Osteocyte (in vitro differentiated cells): Measurements from ENCODE around the gene IGF1R. TPM values are rescaled to one million over a fixed set of nuclear protein-coding genes. Genes with fewer than 3 reads are reported as not detected.

Experiments
- DNase-seq: peaks from one replicate; pipeline ENCODE4 v3.0.0; 2021; ENCODE audit warnings: mixed read lengths; ENCODE audit not compliant: unreplicated experiment; ENCODE audit errors: extremely low spot score
- H3K27ac Mint-ChIP-seq: one replicate; pipeline ENCODE4 v1.8.0; 2021; ENCODE audit warnings: mild to moderate bottlenecking, mixed read lengths; ENCODE audit not compliant: unreplicated experiment
- H3K27me3 Mint-ChIP-seq: one replicate; pipeline ENCODE4 v1.8.0; 2021; ENCODE audit warnings: mixed read lengths; ENCODE audit not compliant: unreplicated experiment
- H3K36me3 Mint-ChIP-seq: one replicate; pipeline ENCODE4 v1.8.0; 2021; ENCODE audit warnings: mixed read lengths; ENCODE audit not compliant: unreplicated experiment
- H3K4me1 Mint-ChIP-seq: one replicate; pipeline ENCODE4 v1.8.0; 2021; ENCODE audit warnings: mixed read lengths; ENCODE audit not compliant: unreplicated experiment
- H3K4me3 Mint-ChIP-seq: one replicate; pipeline ENCODE4 v1.8.0; 2021; ENCODE audit warnings: mild to moderate bottlenecking, moderate library complexity, mixed read lengths; ENCODE audit not compliant: unreplicated experiment
- H3K9me3 Mint-ChIP-seq: one replicate; pipeline ENCODE4 v1.8.0; 2021; ENCODE audit warnings: mixed read lengths; ENCODE audit not compliant: unreplicated experiment
- total RNA-seq: library from RNA; stranded (reverse); gene quantifications from 2 replicates; pipeline ENCODE4 v1.2.1, GENCODE V29; 2021
- TF ChIP-seq, protein P1 (sequence below): fragments of 200-600 bp; sonication (generic); IDR thresholded peaks from 2 replicates; pipeline ENCODE4 v1.5.0; 2021; ENCODE audit warnings: antibody characterized with exemption, mild to moderate bottlenecking, moderate library complexity

The IGF1R gene
- total RNA-seq, 1 donor from 2014 or later, result 174 TPM

DNA sequence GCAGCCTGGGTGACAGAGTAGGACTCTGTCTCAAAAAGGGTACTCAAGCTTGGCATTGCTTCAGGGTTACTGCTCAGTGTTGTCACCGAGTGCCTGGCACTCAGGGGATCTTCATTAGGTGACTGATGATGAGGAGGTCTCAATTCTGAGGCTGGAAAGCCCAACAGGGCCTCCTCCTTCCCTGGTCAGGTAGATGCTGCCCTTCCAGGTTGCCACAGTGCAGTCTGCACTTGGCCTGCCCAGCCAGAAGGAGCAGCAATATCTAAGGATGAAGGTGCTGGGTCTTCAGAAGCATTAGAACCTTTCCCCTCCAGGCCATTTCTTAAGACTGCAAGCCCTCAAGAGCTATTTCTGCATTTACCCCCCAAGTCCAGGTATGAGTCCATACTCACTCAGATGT, 317.3 kb downstream of the IGF1R start:
- no peak overlapping the region for H3K4me3 Mint-ChIP-seq
- peaks cover 31% of the 10 kb centered on the region for H3K36me3 Mint-ChIP-seq
- no peaks in the 10 kb centered on the region for H3K27me3 Mint-ChIP-seq
- H3K4me1 Mint-ChIP-seq, result peaks cover 15% of the 10 kb centered on the region
- no peak overlapping the region for H3K27ac Mint-ChIP-seq
- no peak for DNase-seq
- TF ChIP-seq, protein P1, sequence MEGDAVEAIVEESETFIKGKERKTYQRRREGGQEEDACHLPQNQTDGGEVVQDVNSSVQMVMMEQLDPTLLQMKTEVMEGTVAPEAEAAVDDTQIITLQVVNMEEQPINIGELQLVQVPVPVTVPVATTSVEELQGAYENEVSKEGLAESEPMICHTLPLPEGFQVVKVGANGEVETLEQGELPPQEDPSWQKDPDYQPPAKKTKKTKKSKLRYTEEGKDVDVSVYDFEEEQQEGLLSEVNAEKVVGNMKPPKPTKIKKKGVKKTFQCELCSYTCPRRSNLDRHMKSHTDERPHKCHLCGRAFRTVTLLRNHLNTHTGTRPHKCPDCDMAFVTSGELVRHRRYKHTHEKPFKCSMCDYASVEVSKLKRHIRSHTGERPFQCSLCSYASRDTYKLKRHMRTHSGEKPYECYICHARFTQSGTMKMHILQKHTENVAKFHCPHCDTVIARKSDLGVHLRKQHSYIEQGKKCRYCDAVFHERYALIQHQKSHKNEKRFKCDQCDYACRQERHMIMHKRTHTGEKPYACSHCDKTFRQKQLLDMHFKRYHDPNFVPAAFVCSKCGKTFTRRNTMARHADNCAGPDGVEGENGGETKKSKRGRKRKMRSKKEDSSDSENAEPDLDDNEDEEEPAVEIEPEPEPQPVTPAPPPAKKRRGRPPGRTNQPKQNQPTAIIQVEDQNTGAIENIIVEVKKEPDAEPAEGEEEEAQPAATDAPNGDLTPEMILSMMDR, result no peak
- peaks cover 9% of the 10 kb centered on the region for H3K9me3 Mint-ChIP-seq

DNA sequence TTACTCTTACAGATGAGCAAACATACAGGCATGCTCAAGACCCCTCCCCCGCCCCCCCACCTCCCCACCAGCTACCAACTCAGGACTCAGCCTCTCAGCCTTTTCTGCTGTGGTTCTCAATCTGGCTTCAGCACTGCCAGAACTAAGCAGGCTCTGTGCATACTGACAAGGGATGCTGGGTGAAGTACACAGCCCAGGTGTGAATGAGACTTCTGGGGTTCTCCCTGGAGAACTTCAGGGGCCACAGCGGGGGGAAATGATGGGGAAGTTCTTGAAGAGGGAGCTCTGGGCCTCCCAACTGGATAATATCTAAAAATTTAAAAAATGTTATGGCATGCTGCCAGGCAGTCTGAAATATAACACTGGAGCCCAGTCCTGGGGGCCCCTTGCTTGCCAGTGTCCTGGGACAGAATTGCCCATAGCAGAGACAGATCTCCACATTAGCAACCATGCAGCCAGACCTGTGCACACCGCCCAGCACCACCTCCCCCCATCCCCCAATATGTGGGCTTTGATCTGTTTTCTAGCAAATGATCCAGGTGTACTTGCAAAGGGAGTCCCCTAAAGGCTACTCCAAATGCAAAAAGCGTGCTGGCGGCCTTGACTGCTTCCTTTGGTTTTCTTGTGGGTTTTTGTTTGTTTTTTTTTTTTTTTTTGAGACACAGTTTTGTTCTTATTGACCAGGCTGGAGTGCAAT, 317.9 kb downstream of the IGF1R start:
- H3K4me3 Mint-ChIP-seq, result no peak overlapping the region
- no peak overlapping the region for H3K27ac Mint-ChIP-seq
- no peaks in the 10 kb centered on the region for H3K27me3 Mint-ChIP-seq
- TF ChIP-seq, protein P1, result no peak
- DNase-seq, result no peak
- peaks cover 15% of the 10 kb centered on the region for H3K4me1 Mint-ChIP-seq
- H3K36me3 Mint-ChIP-seq, result peaks cover 25% of the 10 kb centered on the region
- H3K9me3 Mint-ChIP-seq, result peaks cover 7% of the 10 kb centered on the region

DNA sequence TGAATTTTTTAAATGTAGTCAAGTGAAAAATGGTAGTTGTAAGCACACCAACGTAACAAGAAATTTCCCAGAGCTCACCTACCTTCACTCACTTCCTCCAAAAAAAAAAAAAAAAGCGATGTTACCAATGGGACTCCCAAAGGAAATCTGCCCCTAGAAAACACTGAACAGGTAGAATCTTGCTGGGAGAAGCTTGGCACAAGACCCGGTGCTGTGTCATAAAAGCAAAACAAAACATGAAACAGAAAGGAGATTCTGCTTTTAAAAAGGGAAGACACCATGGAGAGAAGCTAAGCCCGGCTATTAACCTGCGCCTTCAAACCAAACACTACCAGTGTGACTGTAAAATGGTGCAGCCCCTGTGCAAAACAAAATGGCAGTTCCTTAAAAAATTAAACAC, 318.8 kb downstream of the IGF1R start:
- TF ChIP-seq, protein P1, result no peak
- H3K27ac Mint-ChIP-seq, result no peak overlapping the region
- H3K27me3 Mint-ChIP-seq, result no peaks in the 10 kb centered on the region
- H3K9me3 Mint-ChIP-seq, result no peaks in the 10 kb centered on the region
- H3K36me3 Mint-ChIP-seq, result peaks cover 17% of the 10 kb centered on the region
- H3K4me1 Mint-ChIP-seq, result peaks cover 15% of the 10 kb centered on the region
- H3K4me3 Mint-ChIP-seq, result no peak overlapping the region
- peak; percentile 0 for DNase-seq

DNA sequence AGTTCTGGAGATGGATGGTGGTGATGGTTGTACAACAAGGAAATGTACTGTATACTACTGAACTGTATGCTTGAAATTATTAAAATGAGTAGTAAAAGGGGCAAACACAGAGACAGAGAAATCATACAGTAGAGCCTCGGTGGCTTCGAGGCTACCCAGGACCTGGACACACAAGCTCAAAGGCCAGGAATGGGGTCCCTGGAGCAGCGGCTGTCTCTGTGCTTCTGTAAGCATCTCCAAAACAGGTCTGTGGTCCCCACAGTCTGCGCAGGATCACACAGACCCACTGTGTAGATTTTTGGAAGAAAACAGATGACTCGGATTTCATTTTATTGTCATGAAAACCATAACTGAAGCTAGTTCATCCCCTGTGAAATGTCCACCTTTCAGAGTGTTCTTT, 319.6 kb downstream of the IGF1R start:
- no peak overlapping the region for H3K27ac Mint-ChIP-seq

DNA sequence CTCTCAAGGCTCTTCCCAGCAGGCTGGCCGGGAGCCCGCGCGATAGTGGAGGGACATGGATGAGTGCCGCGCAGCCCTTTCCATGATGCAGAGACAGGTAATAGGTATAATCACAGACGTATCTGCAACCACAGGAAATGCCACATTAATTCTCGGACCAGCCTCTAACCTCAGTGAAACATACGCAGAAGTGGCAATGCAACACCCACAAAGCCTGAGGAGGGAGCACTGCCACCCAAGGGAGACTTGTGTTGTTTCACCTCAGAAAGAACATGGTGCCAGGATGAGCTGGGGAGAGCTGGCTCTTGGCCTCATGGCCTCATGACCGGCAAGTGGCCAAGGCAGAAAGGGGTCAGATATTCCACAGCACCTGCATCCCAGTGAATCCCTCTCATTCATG, 320.2 kb downstream of the IGF1R start:
- TF ChIP-seq, protein P1, result no peak
- Mint-ChIP-seq H3K4me1 (peaks cover 15% of the 10 kb centered on the region), H3K9me3 (no peaks in the 10 kb centered on the region)

More for the DNA sequence above, 319.6 kb downstream of the IGF1R start:
- Mint-ChIP-seq H3K4me1 (peaks cover 15% of the 10 kb centered on the region), H3K9me3 (no peaks in the 10 kb centered on the region), H3K4me3 (no peak overlapping the region), H3K27me3 (no peaks in the 10 kb centered on the region), H3K36me3 (peaks cover 8% of the 10 kb centered on the region)
- DNase-seq, result peak; percentile 62
- TF ChIP-seq, protein P1, result no peak

More for the DNA sequence above, 320.2 kb downstream of the IGF1R start:
- H3K27me3 Mint-ChIP-seq, result no peaks in the 10 kb centered on the region
- H3K4me3 Mint-ChIP-seq, result no peak overlapping the region
- H3K27ac Mint-ChIP-seq, result no peak overlapping the region
- DNase-seq, result peak; percentile 68
- peaks cover 2% of the 10 kb centered on the region for H3K36me3 Mint-ChIP-seq
